H9 (cell line): ENCODE results near the gene FBLN1. TPM values are rescaled to one million over a fixed set of nuclear protein-coding genes. Genes with fewer than 3 reads are reported as not detected.

Source experiments
- DNase-seq: peaks from one replicate; pipeline ENCODE4 v3.0.0-alpha.2; 2017
- H2AFZ ChIP-seq: one replicate; pipeline ENCODE4 v1.6.1; 2013; ENCODE audit warnings: mild to moderate bottlenecking, low read length, control low read depth, moderate library complexity
- H2AK5ac ChIP-seq: 2 replicates; pipeline ENCODE4 v1.6.1; 2013; ENCODE audit warnings: low read length, control low read depth, mixed read lengths; ENCODE audit not compliant: insufficient read length
- H2BK120ac ChIP-seq: one replicate; pipeline ENCODE4 v1.6.1; 2013; ENCODE audit warnings: low read depth, mild to moderate bottlenecking, low read length, control low read depth, inconsistent platforms; ENCODE audit not compliant: poor library complexity, severe bottlenecking
- H2BK12ac ChIP-seq: 2 replicates; pipeline ENCODE4 v1.6.1; 2013; ENCODE audit warnings: low read length, control low read depth, mixed read lengths, low read depth; ENCODE audit not compliant: insufficient read length
- H2BK15ac ChIP-seq: 2 replicates; pipeline ENCODE4 v1.6.1; 2013; ENCODE audit warnings: low read depth, low read length, control low read depth
- H2BK20ac ChIP-seq: one replicate; pipeline ENCODE4 v1.6.1; 2013; ENCODE audit warnings: low read depth, mild to moderate bottlenecking, low read length, control low read depth, inconsistent platforms; ENCODE audit not compliant: poor library complexity, severe bottlenecking
- H2BK5ac ChIP-seq: 2 replicates; pipeline ENCODE4 v1.6.1; 2013; ENCODE audit warnings: low read length, control low read depth, mixed read lengths; ENCODE audit not compliant: insufficient read length
- H3K14ac ChIP-seq: 2 replicates; pipeline ENCODE4 v1.6.1; 2013; ENCODE audit warnings: low read length, control low read depth; ENCODE audit not compliant: insufficient read depth
- H3K18ac ChIP-seq: 2 replicates; pipeline ENCODE4 v1.6.1; 2013; ENCODE audit warnings: low read depth, mild to moderate bottlenecking, mixed read lengths, low read length, control low read depth; ENCODE audit not compliant: insufficient read length
- H3K23ac ChIP-seq: 2 replicates; pipeline ENCODE4 v1.6.1; 2013; ENCODE audit warnings: low read length, control low read depth, mixed read lengths, low read depth; ENCODE audit not compliant: insufficient read length
- H3K23me2 ChIP-seq: 2 replicates; pipeline ENCODE4 v1.6.1; 2013; ENCODE audit warnings: low read depth, mild to moderate bottlenecking, mixed read lengths, low read length, control low read depth; ENCODE audit not compliant: insufficient read length, poor library complexity, severe bottlenecking
- H3K27ac ChIP-seq: 2 replicates; pipeline ENCODE4 v1.5.1; 2013; ENCODE audit warnings: low read length, control low read depth, mixed read lengths, low read depth; ENCODE audit not compliant: insufficient read length
- H3K27me3 ChIP-seq: 2 replicates; pipeline ENCODE4 v1.6.1; 2013; ENCODE audit warnings: low read length, control low read depth, inconsistent platforms; ENCODE audit not compliant: insufficient read depth
- H3K4ac ChIP-seq: 2 replicates; pipeline ENCODE4 v1.6.1; 2013; ENCODE audit warnings: low read depth, mild to moderate bottlenecking, control low read depth, inconsistent platforms, low read length, moderate library complexity
- H3K4me1 ChIP-seq: 2 replicates; pipeline ENCODE4 v1.6.1; 2013; ENCODE audit warnings: low read length, control low read depth, inconsistent platforms; ENCODE audit not compliant: insufficient read depth
- H3K4me2 ChIP-seq: 2 replicates; pipeline ENCODE4 v1.6.1; 2013; ENCODE audit warnings: low read length, control low read depth, mixed read lengths; ENCODE audit not compliant: insufficient read length, insufficient read depth
- H3K56ac ChIP-seq: 2 replicates; pipeline ENCODE4 v1.6.1; 2013; ENCODE audit warnings: low read depth, mild to moderate bottlenecking, mixed read lengths, low read length, control low read depth; ENCODE audit not compliant: insufficient read length
- H3K79me1 ChIP-seq: 2 replicates; pipeline ENCODE4 v1.6.1; 2013; ENCODE audit warnings: low read depth, mild to moderate bottlenecking, moderate library complexity, low read length, control low read depth, inconsistent platforms; ENCODE audit not compliant: insufficient read depth, poor library complexity, severe bottlenecking
- H3K79me2 ChIP-seq: 2 replicates; pipeline ENCODE4 v1.6.1; 2013; ENCODE audit warnings: low read length, control low read depth, inconsistent platforms; ENCODE audit not compliant: insufficient read depth
- H3K9ac ChIP-seq: 2 replicates; pipeline ENCODE4 v1.6.1; 2013; ENCODE audit warnings: low read length, control low read depth, mixed read lengths; ENCODE audit not compliant: insufficient read length; ENCODE audit errors: extremely low read depth
- H3K9me3 ChIP-seq: one replicate; pipeline ENCODE4 v1.6.1; 2013; ENCODE audit warnings: low read depth, low read length, inconsistent platforms; ENCODE audit not compliant: control insufficient read depth
- H3T11ph ChIP-seq: one replicate; pipeline ENCODE4 v1.6.1; 2013; ENCODE audit warnings: mild to moderate bottlenecking, low read length, control low read depth, inconsistent platforms
- H4K20me1 ChIP-seq: one replicate; pipeline ENCODE4 v1.6.1; 2013; ENCODE audit not compliant: control insufficient read depth, insufficient read length, insufficient read depth
- H4K5ac ChIP-seq: 2 replicates; pipeline ENCODE4 v1.6.1; 2013; ENCODE audit warnings: low read depth, mild to moderate bottlenecking, mixed read lengths, low read length, control low read depth; ENCODE audit not compliant: insufficient read length
- H4K8ac ChIP-seq: replicated peaks from 2 replicates; pipeline ENCODE4 v1.6.1; 2013; ENCODE audit warnings: low read length, control low read depth, mixed read lengths, low read depth; ENCODE audit not compliant: insufficient read length
- H4K91ac ChIP-seq: 2 replicates; pipeline ENCODE4 v1.6.1; 2013; ENCODE audit warnings: low read depth, mild to moderate bottlenecking, moderate library complexity, mixed read lengths, low read length, control low read depth; ENCODE audit not compliant: insufficient read length
- H3K27ac Mint-ChIP-seq, 3 experiments: 2 replicates in 2 of 3; 3 replicates in 1 of 3; pipeline ENCODE4 v1.8.0; 2020 to 2021; ENCODE audit warnings: mixed read lengths in 3 of 3, mild to moderate bottlenecking in 1 of 3, moderate library complexity in 1 of 3
- H3K27me3 Mint-ChIP-seq: 2 replicates; pipeline ENCODE4 v1.8.0; 2021; ENCODE audit warnings: low read depth, mild to moderate bottlenecking, moderate library complexity, mixed read lengths
- H3K36me3 Mint-ChIP-seq, 3 experiments: 2 replicates in 2 of 3; 3 replicates in 1 of 3; pipeline ENCODE4 v1.8.0; 2020 to 2021; ENCODE audit warnings: low read depth in 3 of 3, mixed read lengths in 3 of 3; ENCODE audit not compliant: insufficient read depth in 1 of 3
- H3K4me1 Mint-ChIP-seq, 2 experiments: 2 replicates each; pipeline ENCODE4 v1.8.0; 2020; ENCODE audit warnings: mixed read lengths in 2 of 2
- H3K4me3 Mint-ChIP-seq, 2 experiments: 2 replicates in 1 of 2; 3 replicates in 1 of 2; pipeline ENCODE4 v1.8.0; 2020 to 2021; ENCODE audit warnings: mild to moderate bottlenecking in 2 of 2, mixed read lengths in 2 of 2, moderate library complexity in 1 of 2
- H3K9me3 Mint-ChIP-seq, 2 experiments: 2 replicates in 1 of 2; 3 replicates in 1 of 2; pipeline ENCODE4 v1.8.0; 2020; ENCODE audit warnings: mild to moderate bottlenecking in 2 of 2, mixed read lengths in 2 of 2, moderate library complexity in 1 of 2
- WGBS: extraction: QIAGEN DNeasy Blood & Tissue Kit; methylation state at CpG from one replicate; pipeline ENCODE4 v1.1.7; 2013; ENCODE audit warnings: missing lambda C conversion rate, low lambda C conversion rate, mixed read lengths; ENCODE audit not compliant: insufficient read length; ENCODE audit errors: extremely low coverage; 5-methylcytosine and 5-hydroxymethylcytosine counted together
- total RNA-seq: library from RNA; stranded (reverse); gene quantifications from 2 replicates; pipeline ENCODE4 v1.2.1, GENCODE V29; 2021
- TF ChIP-seq, protein P1 (sequence below): fragments of 200-600 bp; sonication (generic); conservative IDR thresholded peaks from 3 replicates; pipeline ENCODE4 v1.8.0; 2021; ENCODE audit warnings: antibody characterized with exemption, mild to moderate bottlenecking

FBLN1 gene
- total RNA-seq, 1 experiment from 2014 or later, result 140 TPM

DNA sequence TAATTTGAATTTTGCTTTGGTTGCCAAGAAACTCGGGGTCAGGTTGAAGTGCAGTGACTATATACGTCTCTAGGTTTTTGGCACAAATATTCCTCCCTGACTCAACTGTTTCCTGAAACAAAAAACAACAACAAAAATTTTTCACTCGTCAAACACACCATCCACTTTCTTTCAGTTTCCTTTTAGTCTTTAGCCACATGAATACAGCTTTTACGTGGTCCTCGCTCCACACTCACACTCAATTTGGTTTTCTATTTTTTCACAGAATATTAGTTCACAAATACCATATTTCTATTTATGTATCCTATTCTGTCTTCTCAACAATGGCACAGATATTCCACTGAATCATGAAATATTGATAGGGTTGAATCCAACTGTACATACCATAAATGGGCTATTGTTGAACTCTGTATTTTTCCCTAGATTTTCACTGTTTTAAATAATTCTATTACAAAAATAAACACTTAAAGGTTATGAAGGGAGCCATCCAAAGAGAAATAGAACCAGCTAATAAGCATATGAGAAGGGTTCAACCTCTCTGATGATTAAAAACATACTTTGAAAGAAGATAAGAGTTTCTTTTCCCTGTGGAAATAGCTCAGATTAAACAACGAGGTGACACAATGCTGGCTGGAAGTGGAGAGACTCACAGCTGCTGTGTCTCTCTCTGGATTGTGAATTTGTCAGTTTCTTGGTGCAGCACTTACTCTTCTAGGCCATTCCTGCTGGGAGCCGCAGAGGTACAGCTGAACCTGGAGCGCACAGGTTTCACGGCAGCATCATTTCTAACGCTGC is 5.1 kb upstream of the FBLN1 start:
- no peaks in the 10 kb centered on the region for H3K79me1 ChIP-seq
- TF ChIP-seq, protein P1, sequence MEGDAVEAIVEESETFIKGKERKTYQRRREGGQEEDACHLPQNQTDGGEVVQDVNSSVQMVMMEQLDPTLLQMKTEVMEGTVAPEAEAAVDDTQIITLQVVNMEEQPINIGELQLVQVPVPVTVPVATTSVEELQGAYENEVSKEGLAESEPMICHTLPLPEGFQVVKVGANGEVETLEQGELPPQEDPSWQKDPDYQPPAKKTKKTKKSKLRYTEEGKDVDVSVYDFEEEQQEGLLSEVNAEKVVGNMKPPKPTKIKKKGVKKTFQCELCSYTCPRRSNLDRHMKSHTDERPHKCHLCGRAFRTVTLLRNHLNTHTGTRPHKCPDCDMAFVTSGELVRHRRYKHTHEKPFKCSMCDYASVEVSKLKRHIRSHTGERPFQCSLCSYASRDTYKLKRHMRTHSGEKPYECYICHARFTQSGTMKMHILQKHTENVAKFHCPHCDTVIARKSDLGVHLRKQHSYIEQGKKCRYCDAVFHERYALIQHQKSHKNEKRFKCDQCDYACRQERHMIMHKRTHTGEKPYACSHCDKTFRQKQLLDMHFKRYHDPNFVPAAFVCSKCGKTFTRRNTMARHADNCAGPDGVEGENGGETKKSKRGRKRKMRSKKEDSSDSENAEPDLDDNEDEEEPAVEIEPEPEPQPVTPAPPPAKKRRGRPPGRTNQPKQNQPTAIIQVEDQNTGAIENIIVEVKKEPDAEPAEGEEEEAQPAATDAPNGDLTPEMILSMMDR, result no peak
- H4K20me1 ChIP-seq, result no peaks in the 10 kb centered on the region
- no peak overlapping the region for H3K56ac ChIP-seq
- no peak overlapping the region for H3K4me2 ChIP-seq
- no peak for DNase-seq
- no peak overlapping the region for H3K23ac ChIP-seq
- no peak overlapping the region for H2AFZ ChIP-seq
- no peak overlapping the region for H3K4me3 Mint-ChIP-seq
- H3K36me3 Mint-ChIP-seq, result no peaks in the 10 kb centered on the region; a peak in 2 of 7 replicates
- WGBS, result 100% methylated on average over 1 of the region's 10 CpGs
- no peak overlapping the region for H3K27ac ChIP-seq
- no peak overlapping the region for H4K8ac ChIP-seq
- no peak overlapping the region for H2AK5ac ChIP-seq
- no peak overlapping the region for H3K27ac Mint-ChIP-seq
- no peak overlapping the region for H3K4ac ChIP-seq
- peaks cover 27 to 31% of the 10 kb centered on the region in 2 experiments for H3K4me1 Mint-ChIP-seq
- no peak overlapping the region for H3K9ac ChIP-seq
- H3K79me2 ChIP-seq, result no peaks in the 10 kb centered on the region
- no peak overlapping the region for H4K5ac ChIP-seq
- H3K23me2 ChIP-seq, result no peaks in the 10 kb centered on the region
- no peak overlapping the region; the same call in 1 of the 2 replicates for H2BK15ac ChIP-seq
- H3K4me1 ChIP-seq, result 0 out of 2 replicates have a peak, but pooled peaks cover 3% of the 10 kb centered on the region
- no peak overlapping the region for H4K91ac ChIP-seq
- no peaks in the 10 kb centered on the region for H3K27me3 ChIP-seq
- H2BK12ac ChIP-seq, result no peak overlapping the region
- no peak overlapping the region for H2BK5ac ChIP-seq
- peaks cover 14% of the 10 kb centered on the region for H3K27me3 Mint-ChIP-seq
- no peak overlapping the region for H3K18ac ChIP-seq
- H3K14ac ChIP-seq, result no peak overlapping the region
- no peak overlapping the region for H3T11ph ChIP-seq
- no peak overlapping the region for H2BK120ac ChIP-seq
- no peak overlapping the region for H2BK20ac ChIP-seq
- peaks cover under 1 to 3% of the 10 kb centered on the region in 2 experiments; a peak in 1 of 5 replicates for H3K9me3 Mint-ChIP-seq
- no peaks in the 10 kb centered on the region for H3K9me3 ChIP-seq
